MM.1S (cell line): ENCODE measurements around the gene CRTC2.

Experiments
- DNase-seq: peaks from one replicate; pipeline ENCODE4 v3.0.0-alpha.2; 2015
- H2AFZ ChIP-seq: fragments of 300-600 bp; sonication (generic); 2 replicates; pipeline ENCODE4 v1.6.0; 2016; ENCODE audit warnings: antibody characterized with exemption, low read length
- H3F3A ChIP-seq: fragments of 300-600 bp; sonication (generic); 2 replicates; pipeline ENCODE4 v1.6.1; 2016; ENCODE audit warnings: mild to moderate bottlenecking, antibody characterized with exemption, low read length, moderate library complexity, mixed read lengths; ENCODE audit not compliant: insufficient read depth
- H3K27ac ChIP-seq: fragments of 300-600 bp; sonication (generic); 2 replicates; pipeline ENCODE4 v1.5.1; 2016; ENCODE audit warnings: mild to moderate bottlenecking, low read length
- H3K27me3 ChIP-seq: fragments of 300-600 bp; sonication (generic); replicated peaks from 2 replicates; pipeline ENCODE4 v1.6.0; 2016; ENCODE audit warnings: low read length; ENCODE audit not compliant: insufficient read depth
- H3K36me3 ChIP-seq: fragments of 300-600 bp; sonication (generic); replicated peaks from 2 replicates; pipeline ENCODE4 v1.6.1; 2016; ENCODE audit warnings: mild to moderate bottlenecking, low read length, mixed read lengths; ENCODE audit not compliant: insufficient read depth
- H3K4me1 ChIP-seq: fragments of 300-600 bp; sonication (generic); 2 replicates; pipeline ENCODE4 v1.6.1; 2016; ENCODE audit warnings: low read length, mixed read lengths
- H3K4me2 ChIP-seq: fragments of 300-600 bp; sonication (generic); 2 replicates; pipeline ENCODE4 v1.6.0; 2016; ENCODE audit warnings: low read depth, low read length
- H3K4me3 ChIP-seq: fragments of 300-600 bp; sonication (generic); 2 replicates; pipeline ENCODE4 v1.5.1; 2016; ENCODE audit warnings: low read length, mixed read lengths
- H3K79me2 ChIP-seq: fragments of 300-600 bp; sonication (generic); 2 replicates; pipeline ENCODE4 v1.6.1; 2016; ENCODE audit warnings: mixed run types, low read length, mixed read lengths
- H3K9ac ChIP-seq: fragments of 300-600 bp; sonication (generic); 2 replicates; pipeline ENCODE4 v1.6.1; 2016; ENCODE audit warnings: low read length, mixed read lengths
- H3K9me2 ChIP-seq: fragments of 300-600 bp; sonication (generic); replicated peaks from 2 replicates; pipeline ENCODE4 v1.6.1; 2016; ENCODE audit warnings: mild to moderate bottlenecking, low read length, mixed read lengths; ENCODE audit not compliant: insufficient read depth
- H3K9me3 ChIP-seq: fragments of 300-600 bp; sonication (generic); replicated peaks from 2 replicates; pipeline ENCODE4 v1.6.1; 2016; ENCODE audit warnings: mild to moderate bottlenecking, low read length, mixed read lengths; ENCODE audit not compliant: insufficient read depth
- H4K20me1 ChIP-seq: fragments of 300-600 bp; sonication (generic); 2 replicates; pipeline ENCODE4 v1.6.1; 2016; ENCODE audit warnings: mild to moderate bottlenecking, low read length, moderate library complexity, mixed read lengths; ENCODE audit not compliant: insufficient read depth
- CTCF ChIP-seq: fragments of 300-600 bp; sonication (generic); IDR thresholded peaks from 2 replicates; pipeline ENCODE4 v1.5.1; 2016; ENCODE audit warnings: antibody characterized with exemption, low read length, mixed read lengths
- EZH2 ChIP-seq: fragments of 300-600 bp; sonication (generic); optimal IDR thresholded peaks from 2 replicates; pipeline ENCODE3; 2017; ENCODE audit warnings: low read depth, mild to moderate bottlenecking, antibody characterized with exemption, low read length, mixed read lengths
- EZH2phosphoT487 ChIP-seq: fragments of 300-600 bp; sonication (generic); IDR thresholded peaks from 2 replicates; pipeline ENCODE4 v1.6.1; 2018; ENCODE audit warnings: antibody characterized with exemption, low read length

The CRTC2 gene

GRCh38 chr1:153995640-153996039, 37.2 kb upstream of the CRTC2 start:
- H3K27me3 ChIP-seq: no peaks in the 10 kb centered on the region
- H3K4me3 ChIP-seq: no peak overlapping the region
- no peak overlapping the region for H2AFZ ChIP-seq
- H3K9me2 ChIP-seq: no peaks in the 10 kb centered on the region
- H3K4me1 ChIP-seq: peaks cover 12% of the 10 kb centered on the region
- peaks cover 17% of the 10 kb centered on the region for H3K36me3 ChIP-seq
- TF ChIP-seq EZH2phosphoT487 (no peak), EZH2 (no peak), CTCF (no peak)
- no peak overlapping the region for H3K4me2 ChIP-seq
- no peak overlapping the region for H3K27ac ChIP-seq
- H3K9me3 ChIP-seq: no peaks in the 10 kb centered on the region
- no peak overlapping the region for H3K9ac ChIP-seq
- no peak for DNase-seq
- H3F3A ChIP-seq: peaks cover 46% of the 10 kb centered on the region
- H3K79me2 ChIP-seq: peaks cover 21% of the 10 kb centered on the region
- H4K20me1 ChIP-seq: no peaks in the 10 kb centered on the region

GRCh38 chr1:153995202-153995601, 36.8 kb upstream of the CRTC2 start:
- peaks cover 21% of the 10 kb centered on the region for H3K79me2 ChIP-seq
- no peak overlapping the region for H3K9ac ChIP-seq
- H2AFZ ChIP-seq: no peak overlapping the region
- peaks cover 17% of the 10 kb centered on the region for H3K36me3 ChIP-seq
- TF ChIP-seq EZH2phosphoT487: no peak
- TF ChIP-seq CTCF: no peak
- TF ChIP-seq EZH2: no peak
- no peaks in the 10 kb centered on the region for H4K20me1 ChIP-seq
- H3K4me3 ChIP-seq: no peak overlapping the region
- H3K9me2 ChIP-seq: no peaks in the 10 kb centered on the region
- H3K9me3 ChIP-seq: no peaks in the 10 kb centered on the region
- H3F3A ChIP-seq: peaks cover 46% of the 10 kb centered on the region
- no peak overlapping the region for H3K27ac ChIP-seq
- DNase-seq: no peak
- no peak overlapping the region for H3K4me2 ChIP-seq
- no peaks in the 10 kb centered on the region for H3K27me3 ChIP-seq
- peaks cover 12% of the 10 kb centered on the region for H3K4me1 ChIP-seq

DNA sequence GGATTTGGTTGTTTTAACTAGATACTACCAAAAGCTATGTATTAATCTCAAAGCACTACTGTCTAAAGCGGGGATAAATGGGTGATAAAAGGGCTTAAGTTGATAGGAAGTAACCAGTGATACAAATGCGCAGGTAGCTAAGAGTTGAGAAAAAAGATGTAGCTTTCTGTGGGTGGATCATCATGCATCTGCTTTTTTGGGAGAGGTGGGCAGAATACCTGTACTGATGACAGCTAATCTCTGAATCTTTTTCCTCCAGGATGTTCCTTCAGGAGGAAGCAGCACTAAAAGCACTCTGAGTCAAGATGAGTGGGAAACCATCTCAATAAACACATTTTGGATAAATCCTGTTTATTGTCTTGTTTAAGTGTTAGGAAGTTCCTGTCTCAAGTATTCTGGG, 33.4 kb upstream of the CRTC2 start:
- Histone ChIP-seq H3K9me2 (no peaks in the 10 kb centered on the region), H3K36me3 (peaks cover 17% of the 10 kb centered on the region), H3K9me3 (no peaks in the 10 kb centered on the region), H2AFZ (no peak overlapping the region), H3F3A (peaks cover 54% of the 10 kb centered on the region), H3K27me3 (no peaks in the 10 kb centered on the region), H4K20me1 (no peaks in the 10 kb centered on the region), H3K27ac (peak overlapping the region; percentile 63; the same call in 1 of the 2 replicates), H3K4me3 (peak overlapping the region; percentile 89), H3K9ac (peak overlapping the region; percentile 92; the same call in 1 of the 2 replicates), H3K79me2 (peaks cover 21% of the 10 kb centered on the region), H3K4me2 (peak overlapping the region; percentile 60), H3K4me1 (peaks cover 15% of the 10 kb centered on the region)
- DNase-seq: no peak
- TF ChIP-seq EZH2 (no peak), CTCF (no peak), EZH2phosphoT487 (no peak)
